Stomach (tissue), 4 donors: ENCODE results near the gene FBP1.

ENCODE experiments used
- EP300 ChIP-seq: sonication (generic); formaldehyde crosslinking; IDR thresholded peaks from one replicate; pipeline ENCODE4 v1.6.1; 2017; ENCODE audit warnings: antibody characterized with exemption
- POLR2A ChIP-seq, 4 donors: fragments of 450-650 bp; IDR thresholded peaks; one replicate each; pipeline ENCODE4 v1.6.1; 2016; ENCODE audit warnings: antibody characterized with exemption in 4 of 4, control low read depth in 2 of 4, mild to moderate bottlenecking in 1 of 4, moderate library complexity in 1 of 4

GRCh38 chr9:94681508-94681907 is 42.2 kb upstream of the FBP1 start:
- TF ChIP-seq EP300: no peak
- TF ChIP-seq POLR2A (IDR thresholded peaks at IDR 0.05): no peak
